ENCODE measurements around the gene GPX4. TPM values are rescaled to one million over a fixed set of nuclear protein-coding genes. Genes with fewer than 3 reads are reported as not detected.

Gene GPX4
- total and polyA plus RNA-seq, 2 donors (not counting 3 experiments of a cell fraction or from before 2014, with no cell fraction given): 469 to 1,136 TPM

GRCh38 chr19:1123381-1123780 lies 19.6 kb downstream of the GPX4 start:
- TF ChIP-seq MAX (IDR thresholded peaks at IDR 0.05; ENCODE audit: insufficient read depth, insufficient read length) (no peak), FOS (IDR thresholded peaks at IDR 0.05; ENCODE audit: borderline replicate concordance, insufficient read depth, low read length) (no peak), POLR2AphosphoS5 (IDR thresholded peaks at IDR 0.05; ENCODE audit: insufficient read depth, low read depth, low read length) (no peak), EZH2 (IDR thresholded peaks at IDR 0.05; ENCODE audit: borderline replicate concordance, low read depth, low read length, severe bottlenecking) (no peak)
- intact Hi-C loops (cut with micrococcal nuclease): loop anchor here (1.0 to 2.0 kb wide), 2 partner anchors 10 to 51 kb away; partner anchors contain the start of gene SBNO2
- Histone ChIP-seq H3K9me3 (replicated peaks; ENCODE audit: control insufficient read depth, insufficient read depth, low read length) (no peaks in the 10 kb centered on the region), H3K9me1 (replicated peaks; ENCODE audit: control insufficient read depth, extremely low read depth, insufficient read depth, low read length) (no peaks in the 10 kb centered on the region), H3K4me3 (replicated peaks in 1 of 3; ENCODE audit: insufficient read depth in 1 of 3, low read depth in 1 of 3, low read length in 3 of 3) (no peak overlapping the region), H3K36me3 (ENCODE audit: control insufficient read depth in 2 of 2, extremely low read depth in 1 of 2, insufficient read depth in 2 of 2, low read length in 2 of 2) (peaks cover 23 to 58% of the 10 kb centered on the region in 2 experiments), H2AFZ (ENCODE audit: low read depth, low read length) (no peak overlapping the region), H3K27ac (ENCODE audit: insufficient read depth, low read depth, low read length) (no peak overlapping the region), H3K4me2 (ENCODE audit: insufficient read depth, low read length) (no peak overlapping the region), H4K20me1 (replicated peaks; ENCODE audit: control insufficient read depth, extremely low read depth, insufficient read depth, low read length) (no peaks in the 10 kb centered on the region), H3K79me2 (ENCODE audit: control insufficient read depth, insufficient read depth, low read length) (peaks cover 27% of the 10 kb centered on the region), H3K27me3 (ENCODE audit: control insufficient read depth in 2 of 2, insufficient read depth in 2 of 2, low read length in 2 of 2) (no peaks in the 10 kb centered on the region), H3K9ac (replicated peaks; ENCODE audit: extremely low read depth, insufficient read depth, low read length) (no peak overlapping the region), H3K4me1 (ENCODE audit: control insufficient read depth, extremely low read depth, insufficient read depth, low read length) (peaks cover 15% of the 10 kb centered on the region)
- no peak for FAIRE-seq
- no peak for DNase-seq (ENCODE audit: low read depth, low spot score)
- POLR2A ChIA-PET: interaction anchor here (0.8 kb wide), 1 partner anchor 10 kb away, joined by 3 read pairs; no protein-coding TSS in a partner anchor
- BruUV-seq (replicated peaks): no TSS peak
- CTCF ChIA-PET: interaction anchor here (2.2 kb wide), 1 partner anchor 10 kb away, joined by 15 read pairs; no protein-coding TSS in a partner anchor
- dilution Hi-C loops (cut with MboI; ENCODE audit: extremely low pct_ligation_motif_present, low sequenced_read_pairs): no loop called here

- POLR2A ChIA-PET: interaction anchor here (0.7 kb wide), 1 partner anchor 23 kb away, joined by 3 read pairs; no protein-coding TSS in a partner anchor
- BruUV-seq (replicated peaks): no TSS peak
Observed at GRCh38 chr19:1123885-1124677, 20.3 kb downstream of the GPX4 start.

More at GRCh38 chr19:1123885-1124677, 20.3 kb downstream of the GPX4 start:
- no peak overlapping the region for H3K9ac ChIP-seq (replicated peaks; ENCODE audit: extremely low read depth, insufficient read depth, low read length)
- H3K4me2 ChIP-seq (ENCODE audit: insufficient read depth, low read length): no peak overlapping the region
- peaks cover 32% of the 10 kb centered on the region for H3K79me2 ChIP-seq (ENCODE audit: control insufficient read depth, insufficient read depth, low read length)
- peaks cover 15% of the 10 kb centered on the region for H3K4me1 ChIP-seq (ENCODE audit: control insufficient read depth, extremely low read depth, insufficient read depth, low read length)
- no peak for TF ChIP-seq POLR2A (IDR thresholded peaks at IDR 0.05; ENCODE audit: low read depth, low read length)
- no peak for TF ChIP-seq FOS (IDR thresholded peaks at IDR 0.05; ENCODE audit: borderline replicate concordance, insufficient read depth, low read length)
- no peak for TF ChIP-seq MAX (IDR thresholded peaks at IDR 0.05; ENCODE audit: insufficient read depth, insufficient read length)
- TF ChIP-seq JUN (IDR thresholded peaks at IDR 0.05; ENCODE audit: borderline replicate concordance, insufficient read depth, insufficient read length, low read depth): no peak
- TF ChIP-seq CTCF (IDR thresholded peaks at IDR 0.05; ENCODE audit: extremely low read depth in 1 of 2, insufficient read depth in 1 of 2, low read depth in 1 of 2, low read length in 2 of 2): no peak
- no peak for TF ChIP-seq MYC (IDR thresholded peaks at IDR 0.05; ENCODE audit: low read depth, low read length)
- CTCF ChIA-PET: interaction anchor here (2.2 kb wide), 1 partner anchor 11 kb away, joined by 15 read pairs; no protein-coding TSS in a partner anchor
- no peak for FAIRE-seq
- H3K9me3 ChIP-seq (replicated peaks; ENCODE audit: control insufficient read depth, insufficient read depth, low read length): no peaks in the 10 kb centered on the region
- no peak overlapping the region for H3K4me3 ChIP-seq (replicated peaks in 1 of 3; ENCODE audit: insufficient read depth in 1 of 3, low read depth in 1 of 3, low read length in 3 of 3)
- no peaks in the 10 kb centered on the region for H3K9me1 ChIP-seq (replicated peaks; ENCODE audit: control insufficient read depth, extremely low read depth, insufficient read depth, low read length)
- dilution Hi-C loops (cut with MboI; ENCODE audit: extremely low pct_ligation_motif_present, low sequenced_read_pairs): no loop called here
- H3K27ac ChIP-seq (ENCODE audit: insufficient read depth, low read depth, low read length): no peak overlapping the region
- no peaks in the 10 kb centered on the region for H4K20me1 ChIP-seq (replicated peaks; ENCODE audit: control insufficient read depth, extremely low read depth, insufficient read depth, low read length)
- DNase-seq (ENCODE audit: low read depth, low spot score): no peak
- no peak overlapping the region for H2AFZ ChIP-seq (ENCODE audit: low read depth, low read length)
- H3K27me3 ChIP-seq (ENCODE audit: control insufficient read depth in 2 of 2, insufficient read depth in 2 of 2, low read length in 2 of 2): no peaks in the 10 kb centered on the region
- intact Hi-C loops (cut with micrococcal nuclease): loop anchor here (1.0 to 2.0 kb wide), 2 partner anchors 11 to 51 kb away; partner anchors contain the start of gene SBNO2
- peaks cover 22 to 54% of the 10 kb centered on the region in 2 experiments for H3K36me3 ChIP-seq (ENCODE audit: control insufficient read depth in 2 of 2, extremely low read depth in 1 of 2, insufficient read depth in 2 of 2, low read length in 2 of 2)

Measured in endothelial cell of umbilical vein (primary cell).